ENCODE results near the gene RFWD3. TPM values are rescaled to one million over a fixed set of nuclear protein-coding genes. Genes with fewer than 3 reads are reported as not detected.

Gene RFWD3
- total RNA-seq, 1 experiment from 2014 or later: 118 TPM

DNA sequence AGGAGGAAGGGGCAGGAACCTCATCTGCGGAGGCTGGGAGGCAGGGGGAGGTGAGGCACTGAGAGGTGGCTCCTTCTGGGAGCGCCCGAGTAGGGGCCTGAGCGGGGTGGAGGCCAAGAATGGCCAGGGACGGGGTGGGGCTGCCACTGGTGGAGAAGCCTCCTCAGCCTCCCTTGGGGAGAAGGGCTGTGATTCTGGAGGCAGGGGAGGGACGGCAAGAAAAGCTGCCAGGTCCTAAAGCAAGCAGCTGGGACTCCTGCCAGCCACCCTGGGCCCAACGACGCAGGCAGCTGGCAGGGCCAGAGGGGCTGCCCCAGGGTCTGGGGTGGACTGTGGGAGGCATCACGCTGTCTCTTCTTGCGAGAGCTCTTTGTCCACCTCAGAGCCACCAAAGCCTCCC is 46.6 kb upstream of the RFWD3 start:
- intact Hi-C loops (cut with micrococcal nuclease; ENCODE audit: unreplicated experiment): no loop called here

DNA sequence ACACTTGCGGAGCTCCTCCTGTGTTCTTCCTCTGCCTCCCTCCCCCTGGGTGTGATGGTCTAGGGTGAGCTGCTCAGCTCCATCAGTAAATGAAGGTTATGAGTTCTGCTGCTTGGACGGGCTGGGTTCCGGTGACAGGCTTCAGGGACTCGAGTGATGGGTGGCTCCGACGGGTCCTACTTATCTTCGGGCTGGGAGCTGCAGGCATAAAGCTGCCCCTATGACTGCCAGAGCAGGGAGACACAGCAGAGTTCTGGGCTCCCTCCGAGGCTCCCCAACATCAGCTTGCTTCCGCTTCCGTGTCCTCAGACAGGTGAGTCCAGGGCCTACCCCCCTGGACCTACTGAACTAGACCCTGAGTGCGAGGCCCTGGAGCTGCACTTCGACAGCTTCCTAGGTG is 45.3 kb upstream of the RFWD3 start:
- Mint-ChIP-seq H3K4me1 (ENCODE audit: low read depth, unreplicated experiment) (peaks cover 6% of the 10 kb centered on the region), H3K27ac (ENCODE audit: unreplicated experiment) (no peak overlapping the region), H3K4me3 (ENCODE audit: unreplicated experiment) (no peak overlapping the region), H3K36me3 (ENCODE audit: insufficient read depth, unreplicated experiment) (no peaks in the 10 kb centered on the region), H3K27me3 (ENCODE audit: insufficient read depth, unreplicated experiment) (peaks cover 2% of the 10 kb centered on the region), H3K9me3 (ENCODE audit: unreplicated experiment) (no peaks in the 10 kb centered on the region)
- no peak overlapping the region for H3K4me3 ChIP-seq (ENCODE audit: low read depth, low read length)
- ChIA-PET POLR2A (no interaction called here), CTCF (interaction anchor here (0.6 to 4.0 kb wide), 7 partner anchors 8 to 419 kb away, joined by 3 to 29 read pairs (median 4); partner anchors contain the start of genes FA2H and MLKL)
- H3K27me3 ChIP-seq (replicated peaks; ENCODE audit: control insufficient read depth, insufficient read depth, low read length): no peaks in the 10 kb centered on the region
- no peaks in the 10 kb centered on the region for H3K36me3 ChIP-seq (ENCODE audit: control insufficient read depth, insufficient read depth, low read length)
- no peak for DNase-seq
- no peaks in the 10 kb centered on the region for H3K4me1 ChIP-seq
- BruUV-seq (replicated peaks): no TSS peak
- TF ChIP-seq, protein P1, sequence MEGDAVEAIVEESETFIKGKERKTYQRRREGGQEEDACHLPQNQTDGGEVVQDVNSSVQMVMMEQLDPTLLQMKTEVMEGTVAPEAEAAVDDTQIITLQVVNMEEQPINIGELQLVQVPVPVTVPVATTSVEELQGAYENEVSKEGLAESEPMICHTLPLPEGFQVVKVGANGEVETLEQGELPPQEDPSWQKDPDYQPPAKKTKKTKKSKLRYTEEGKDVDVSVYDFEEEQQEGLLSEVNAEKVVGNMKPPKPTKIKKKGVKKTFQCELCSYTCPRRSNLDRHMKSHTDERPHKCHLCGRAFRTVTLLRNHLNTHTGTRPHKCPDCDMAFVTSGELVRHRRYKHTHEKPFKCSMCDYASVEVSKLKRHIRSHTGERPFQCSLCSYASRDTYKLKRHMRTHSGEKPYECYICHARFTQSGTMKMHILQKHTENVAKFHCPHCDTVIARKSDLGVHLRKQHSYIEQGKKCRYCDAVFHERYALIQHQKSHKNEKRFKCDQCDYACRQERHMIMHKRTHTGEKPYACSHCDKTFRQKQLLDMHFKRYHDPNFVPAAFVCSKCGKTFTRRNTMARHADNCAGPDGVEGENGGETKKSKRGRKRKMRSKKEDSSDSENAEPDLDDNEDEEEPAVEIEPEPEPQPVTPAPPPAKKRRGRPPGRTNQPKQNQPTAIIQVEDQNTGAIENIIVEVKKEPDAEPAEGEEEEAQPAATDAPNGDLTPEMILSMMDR (IDR thresholded peaks at IDR 0.05; ENCODE audit: insufficient read depth in 1 of 2, low read depth in 1 of 2, low read length in 1 of 2, severe bottlenecking in 1 of 2, unreplicated experiment in 1 of 2): no peak
- no peaks in the 10 kb centered on the region for H3K9me3 ChIP-seq
- intact Hi-C loops (cut with micrococcal nuclease; ENCODE audit: unreplicated experiment): no loop called here

More for the DNA sequence above, 46.6 kb upstream of the RFWD3 start:
- Mint-ChIP-seq H3K36me3 (ENCODE audit: insufficient read depth, unreplicated experiment) (no peaks in the 10 kb centered on the region), H3K27ac (ENCODE audit: unreplicated experiment) (peak overlapping the region; percentile 42), H3K4me3 (ENCODE audit: unreplicated experiment) (no peak overlapping the region), H3K4me1 (ENCODE audit: low read depth, unreplicated experiment) (peaks cover 6% of the 10 kb centered on the region), H3K27me3 (ENCODE audit: insufficient read depth, unreplicated experiment) (peaks cover 2% of the 10 kb centered on the region), H3K9me3 (ENCODE audit: unreplicated experiment) (no peaks in the 10 kb centered on the region)
- H3K36me3 ChIP-seq (ENCODE audit: control insufficient read depth, insufficient read depth, low read length): no peaks in the 10 kb centered on the region
- TF ChIP-seq, protein P1 (IDR thresholded peaks at IDR 0.05; ENCODE audit: insufficient read depth in 1 of 2, low read depth in 1 of 2, low read length in 1 of 2, severe bottlenecking in 1 of 2, unreplicated experiment in 1 of 2): no peak
- H3K27me3 ChIP-seq (replicated peaks; ENCODE audit: control insufficient read depth, insufficient read depth, low read length): no peaks in the 10 kb centered on the region
- H3K4me1 ChIP-seq: no peaks in the 10 kb centered on the region
- BruUV-seq (replicated peaks): no TSS peak
- DNase-seq: no peak
- ChIA-PET POLR2A (interaction anchor here (1.0 kb wide), 1 partner anchor 14 kb away, joined by 4 read pairs; no protein-coding TSS in a partner anchor), CTCF (interaction anchor here (0.8 to 4.0 kb wide), 2 partner anchors 12 to 149 kb away, joined by 3 to 29 read pairs; no protein-coding TSS in a partner anchor)
- H3K4me3 ChIP-seq (ENCODE audit: low read depth, low read length): no peak overlapping the region
- H3K9me3 ChIP-seq: no peaks in the 10 kb centered on the region

DNA sequence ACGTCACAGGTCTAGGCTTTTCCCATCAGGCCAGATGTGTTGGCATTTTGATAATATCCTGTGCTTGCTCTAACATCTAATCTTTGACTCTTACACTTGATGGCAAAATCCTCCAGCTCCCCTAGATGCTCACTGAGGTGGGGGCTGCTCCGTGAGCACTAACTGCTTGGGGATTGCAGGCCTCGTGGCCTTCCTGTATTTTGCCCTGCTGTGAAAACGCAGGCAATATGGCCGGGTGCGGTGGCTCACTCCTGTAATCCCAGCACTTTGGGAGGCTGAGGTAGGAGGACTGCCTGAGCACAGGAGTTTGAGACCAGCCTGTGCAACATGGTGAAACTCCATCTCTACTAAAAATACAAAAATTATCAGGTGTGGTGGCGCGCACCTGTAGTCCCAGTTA is 43.7 kb upstream of the RFWD3 start:
- POLR2A ChIA-PET: interaction anchor here (0.7 kb wide), 1 partner anchor 9 kb away, joined by 3 read pairs; the partner anchor contains the start of gene MLKL
- H3K27me3 Mint-ChIP-seq (ENCODE audit: insufficient read depth, unreplicated experiment): peaks cover 2% of the 10 kb centered on the region
- H3K4me1 Mint-ChIP-seq (ENCODE audit: low read depth, unreplicated experiment): peaks cover 6% of the 10 kb centered on the region
- Histone ChIP-seq H3K4me1 (no peaks in the 10 kb centered on the region), H3K9me3 (no peaks in the 10 kb centered on the region), H3K4me3 (ENCODE audit: low read depth, low read length) (no peak overlapping the region), H3K36me3 (ENCODE audit: control insufficient read depth, insufficient read depth, low read length) (no peaks in the 10 kb centered on the region), H3K27me3 (replicated peaks; ENCODE audit: control insufficient read depth, insufficient read depth, low read length) (no peaks in the 10 kb centered on the region)
- no peak overlapping the region for H3K27ac Mint-ChIP-seq (ENCODE audit: unreplicated experiment)
- CTCF ChIA-PET: interaction anchor here (4.0 kb wide), 1 partner anchor 152 kb away, joined by 29 read pairs; no protein-coding TSS in a partner anchor
- no TSS peak for BruUV-seq (replicated peaks)
- no peak for DNase-seq
- intact Hi-C loops (cut with micrococcal nuclease; ENCODE audit: unreplicated experiment): no loop called here
- no peaks in the 10 kb centered on the region for H3K9me3 Mint-ChIP-seq (ENCODE audit: unreplicated experiment)
- TF ChIP-seq, protein P1 (IDR thresholded peaks at IDR 0.05; ENCODE audit: insufficient read depth in 1 of 2, low read depth in 1 of 2, low read length in 1 of 2, severe bottlenecking in 1 of 2, unreplicated experiment in 1 of 2): no peak
- H3K4me3 Mint-ChIP-seq (ENCODE audit: unreplicated experiment): no peak overlapping the region
- H3K36me3 Mint-ChIP-seq (ENCODE audit: insufficient read depth, unreplicated experiment): no peaks in the 10 kb centered on the region
